Endothelial cell of hepatic sinusoid (primary cell): ENCODE results near the gene NRM.

Source experiments
- in situ Hi-C: cut with HindIII; loops from 2 replicates; pipeline ENCODE4 v1.10.0; 2017; ENCODE audit warnings: low sequenced_read_pairs

NRM gene

GRCh38 chr6:30678964-30679726 lies 11.6 kb downstream of the NRM start:
- in situ Hi-C loops: no loop called here

DNA sequence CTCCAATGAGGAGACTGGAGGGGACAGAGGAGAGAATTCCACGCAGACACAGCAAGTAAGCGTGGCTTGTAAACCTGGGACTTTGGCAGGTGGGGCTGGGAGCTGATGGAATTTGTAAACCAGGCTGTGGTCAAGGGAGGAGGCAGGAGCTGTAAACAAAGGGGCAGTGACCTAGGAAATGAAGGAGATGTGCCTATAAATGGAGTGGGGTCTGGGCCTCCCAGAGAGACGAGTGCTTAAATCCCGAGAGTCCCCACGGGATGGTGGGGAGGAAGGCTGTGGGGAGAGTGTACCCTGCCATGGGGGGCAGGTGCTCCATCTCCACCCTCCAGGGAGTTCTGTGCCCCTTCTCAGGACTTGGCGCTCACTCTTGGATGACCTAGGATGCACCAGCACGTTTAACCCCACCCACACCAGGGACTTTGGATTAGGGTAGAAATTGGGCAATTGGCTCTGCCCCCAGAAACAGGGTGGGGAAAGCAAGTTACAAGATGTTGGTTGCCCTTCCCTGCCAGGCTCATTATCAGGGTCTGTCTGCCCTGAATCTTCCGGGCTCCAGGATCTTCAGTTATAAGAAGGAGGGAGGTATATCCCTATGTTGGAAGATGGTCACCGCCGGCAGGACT lies 14.0 kb downstream of the NRM start:
- in situ Hi-C loops: no loop called here

- in situ Hi-C loops: no loop called here
These were observed 18.1 kb downstream of the NRM start, which contains the start of gene DHX16 for GRCh38 chr6:30672445-30673253. Gene DHX16, minus strand, starts transcription at chr6:30673006. Its CDS starts 165 bp downstream, at chr6:30672841.

- in situ Hi-C loops: no loop called here
These were observed 19.8 kb downstream of the NRM start for GRCh38 chr6:30670760-30671527.

DNA sequence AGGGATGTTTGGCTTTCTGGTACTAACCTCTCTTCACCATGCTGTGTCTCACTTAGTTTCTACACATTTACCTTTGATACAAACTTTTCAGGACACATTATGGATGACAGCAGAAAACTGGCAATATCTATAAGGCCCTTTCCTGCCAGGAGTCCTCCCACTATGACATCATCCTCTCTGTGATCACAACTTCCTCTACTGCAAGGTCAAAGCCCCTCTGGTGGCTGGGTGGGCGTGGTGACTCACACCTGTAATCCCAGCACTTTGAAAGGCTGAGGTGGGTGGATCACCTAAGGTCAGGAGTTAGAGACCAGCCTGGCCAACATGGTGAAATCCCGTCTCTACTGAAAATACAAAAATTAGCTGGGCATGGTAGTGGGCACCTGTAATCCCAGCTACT lies 24.5 kb downstream of the NRM start:
- in situ Hi-C loops: loop anchor here (5.0 kb wide), 2 partner anchors 54 to 104 kb away; no protein-coding TSS in a partner anchor

GRCh38 chr6:30664994-30665767 lies 25.6 kb downstream of the NRM start:
- in situ Hi-C loops: loop anchor here (5.0 kb wide), 2 partner anchors 53 to 103 kb away; no protein-coding TSS in a partner anchor

GRCh38 chr6:30657922-30658321 lies 32.9 kb downstream of the NRM start:
- in situ Hi-C loops: loop anchor here (10.0 kb wide), 1 partner anchor 113 kb away; no protein-coding TSS in a partner anchor

DNA sequence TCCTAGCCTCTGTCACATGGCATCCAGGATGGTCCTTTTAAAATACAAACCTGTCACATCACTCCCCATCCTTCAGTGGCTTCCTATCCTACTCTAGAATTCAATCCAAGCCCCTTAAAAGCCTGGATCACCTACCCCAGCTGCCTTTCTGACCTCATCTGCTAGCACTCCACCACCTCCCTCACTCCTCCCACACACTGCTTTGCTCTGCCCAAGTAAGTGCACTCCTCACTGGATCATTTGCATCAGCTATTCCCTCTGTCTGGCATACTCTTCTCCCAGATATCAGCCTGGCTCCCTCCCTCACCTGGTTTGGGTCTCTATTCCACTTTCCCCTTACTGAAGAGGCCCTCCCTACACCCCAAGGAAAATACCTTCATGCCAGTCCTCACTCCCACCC lies 33.3 kb downstream of the NRM start:
- in situ Hi-C loops: loop anchor here (10.0 kb wide), 1 partner anchor 113 kb away; no protein-coding TSS in a partner anchor

- in situ Hi-C loops: loop anchor here (10.0 kb wide), 1 partner anchor 112 kb away; no protein-coding TSS in a partner anchor
These were observed 34.3 kb downstream of the NRM start for GRCh38 chr6:30656513-30656912.

DNA sequence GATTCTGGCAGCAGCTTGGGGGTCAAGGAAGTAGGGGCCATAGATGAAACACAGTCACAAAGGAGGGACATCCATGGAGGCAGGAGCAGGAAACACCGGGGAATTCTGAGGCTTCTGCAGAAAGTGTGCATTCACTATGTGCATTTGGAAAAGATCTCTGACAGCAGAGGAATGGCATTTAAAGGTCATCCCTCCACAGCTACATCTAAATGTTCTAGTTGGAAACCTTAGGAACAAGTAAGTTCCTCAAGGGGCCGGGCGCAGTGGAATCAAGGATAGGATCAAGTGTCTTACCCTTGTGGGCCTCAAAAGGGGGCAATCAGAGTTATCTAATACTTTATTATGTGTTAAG lies 35.1 kb downstream of the NRM start:
- in situ Hi-C loops: loop anchor here (10.0 kb wide), 1 partner anchor 111 kb away; no protein-coding TSS in a partner anchor

- in situ Hi-C loops: loop anchor here (10.0 kb wide), 1 partner anchor 110 kb away; no protein-coding TSS in a partner anchor
These were observed 35.7 kb downstream of the NRM start for GRCh38 chr6:30654798-30655742.

- in situ Hi-C loops: loop anchor here (10.0 kb wide), 1 partner anchor 106 kb away; no protein-coding TSS in a partner anchor
These were observed 39.6 kb downstream of the NRM start for GRCh38 chr6:30651143-30651542.

DNA sequence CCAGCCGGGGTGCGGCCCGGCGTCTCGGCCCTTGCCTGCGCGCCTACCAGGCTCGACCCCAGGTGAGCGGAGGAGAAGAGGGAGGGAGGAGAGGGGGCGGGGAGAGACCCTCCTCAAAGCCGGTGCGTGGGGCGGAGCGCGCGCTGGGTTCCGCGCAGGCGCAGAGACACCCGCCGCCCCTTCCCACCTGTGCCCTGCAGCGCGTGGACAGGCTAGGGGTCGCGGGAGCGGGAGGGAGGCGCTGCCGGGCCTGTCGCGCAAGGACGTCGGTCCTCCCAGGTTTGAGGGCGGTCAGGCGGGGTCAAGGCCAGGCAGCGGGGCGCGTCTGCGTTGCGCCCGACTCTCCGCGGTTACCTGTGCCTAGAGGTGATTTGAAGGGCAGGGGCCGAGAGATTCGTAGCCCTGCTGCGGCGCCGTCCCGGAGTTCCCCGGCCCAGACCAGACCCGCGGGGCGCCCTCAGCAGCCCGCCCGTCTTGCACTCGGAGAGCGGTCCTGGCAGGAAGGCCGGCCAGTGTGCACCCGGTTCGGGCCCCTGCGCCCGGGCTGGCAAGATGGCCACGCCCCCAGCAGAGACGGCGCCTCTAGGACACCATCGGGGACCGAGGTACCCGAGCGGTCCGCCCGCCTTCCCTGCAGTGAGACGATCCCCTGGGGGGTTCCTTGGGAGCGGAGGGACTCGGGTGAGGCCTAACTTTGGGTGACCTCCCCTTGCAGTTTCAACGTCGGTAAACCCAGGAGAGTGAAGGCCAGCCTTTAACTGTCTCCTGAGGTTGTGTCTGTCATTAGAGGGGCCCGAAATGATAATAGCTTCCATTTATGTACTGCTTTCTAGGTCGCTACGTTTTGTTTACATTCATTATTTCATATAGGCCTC lies 43.3 kb downstream of the NRM start:
- in situ Hi-C loops: no loop called here

GRCh38 chr6:30646450-30647241 lies 44.1 kb downstream of the NRM start, which contains the start of gene C6orf136:
Gene C6orf136, plus strand, starts transcription at chr6:30647133. Its CDS starts 99 bp downstream, at chr6:30647232.
- in situ Hi-C loops: no loop called here

DNA sequence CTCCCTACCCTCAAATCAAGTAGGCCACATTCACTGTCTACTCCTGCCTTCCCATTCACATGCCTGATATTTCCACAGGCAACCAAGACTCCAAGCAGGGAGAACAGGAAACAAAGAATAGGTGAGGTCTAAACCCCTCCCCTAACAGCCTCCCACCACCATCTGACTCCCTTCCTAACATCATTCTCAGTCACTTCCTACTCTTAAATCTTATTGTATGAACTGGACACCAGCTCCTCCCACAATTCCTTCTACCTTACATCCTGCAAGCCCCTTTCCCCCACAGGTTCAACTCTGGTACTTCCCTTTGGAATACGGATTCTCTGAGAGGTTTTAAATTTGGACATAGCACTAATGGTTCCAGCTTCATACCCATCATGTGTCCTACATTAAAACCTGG lies 44.8 kb downstream of the NRM start:
- in situ Hi-C loops: no loop called here

DNA sequence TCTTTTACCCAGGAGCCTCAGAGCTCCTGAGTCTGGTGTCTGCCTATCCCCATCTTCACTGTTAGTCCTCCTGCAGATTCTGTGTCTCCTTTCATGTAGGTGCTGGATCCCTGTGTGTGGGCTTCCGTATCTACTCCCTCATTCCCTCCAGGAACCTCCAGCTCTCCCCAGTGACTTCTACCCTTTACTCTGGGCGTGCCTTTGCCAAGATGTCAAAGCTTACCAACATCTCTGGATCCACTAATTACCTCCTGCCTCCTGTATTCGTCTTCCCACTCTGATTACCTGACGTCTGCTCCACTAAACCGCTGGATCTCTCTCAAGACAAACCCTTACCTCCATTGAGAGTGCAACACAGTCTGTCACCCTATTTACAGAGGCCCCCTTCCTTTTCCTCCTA lies 46.0 kb downstream of the NRM start:
- in situ Hi-C loops: no loop called here

DNA sequence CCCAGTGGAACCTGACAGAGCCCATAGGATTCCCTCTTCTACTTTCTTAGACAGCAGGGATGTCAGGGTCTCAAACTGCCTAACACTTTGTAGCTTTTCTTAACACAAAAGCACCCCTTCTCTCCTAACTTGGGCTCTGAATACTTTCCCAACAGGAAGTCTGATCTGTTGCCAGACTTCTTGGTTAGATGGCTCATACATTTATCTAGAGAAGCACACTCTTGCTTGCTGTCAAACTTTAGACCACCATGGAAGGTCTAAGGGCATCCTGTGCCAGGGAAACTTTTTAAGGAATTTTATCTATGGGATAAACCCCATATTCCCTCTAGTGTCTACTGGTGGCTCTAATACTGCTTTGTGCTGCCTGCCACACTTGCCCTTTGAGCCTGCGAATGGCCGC lies 47.1 kb downstream of the NRM start:
- in situ Hi-C loops: no loop called here
